ENCODE measurements around the gene DNAI4.

The DNAI4 gene

DNA sequence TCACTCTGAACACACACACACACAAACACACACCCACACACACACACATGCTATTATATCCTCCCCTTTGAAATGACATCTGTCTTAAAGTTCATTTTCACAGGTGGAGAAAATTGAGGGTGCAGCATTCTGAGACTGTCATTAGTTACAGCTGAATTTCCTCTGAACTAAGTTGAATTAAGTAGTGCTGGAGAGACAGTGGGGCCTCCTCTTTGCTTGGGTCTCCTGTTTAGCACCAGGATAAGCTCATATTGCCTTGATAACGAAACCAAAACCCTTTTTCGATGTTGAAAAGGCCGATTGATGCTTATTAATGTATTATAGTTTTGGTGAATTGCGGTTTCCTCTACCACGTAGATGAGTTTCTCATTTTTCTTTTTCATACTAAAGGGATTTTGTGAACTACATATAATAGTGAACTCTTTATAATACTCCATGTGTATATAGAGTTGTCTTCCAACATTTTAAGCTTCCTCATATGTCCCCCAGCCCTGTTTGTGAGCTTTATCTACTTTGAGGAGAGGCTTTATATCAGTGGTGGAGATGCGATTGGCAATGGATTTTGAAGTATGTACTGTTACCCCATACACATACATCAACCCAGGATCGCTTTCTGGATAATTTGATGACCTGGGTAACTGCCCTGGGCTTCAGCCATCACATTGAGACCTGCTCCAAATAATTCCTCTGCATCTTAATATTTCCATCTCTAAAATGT lies 155.0 kb downstream of the DNAI4 start:
- DNase-seq = no peak

DNA sequence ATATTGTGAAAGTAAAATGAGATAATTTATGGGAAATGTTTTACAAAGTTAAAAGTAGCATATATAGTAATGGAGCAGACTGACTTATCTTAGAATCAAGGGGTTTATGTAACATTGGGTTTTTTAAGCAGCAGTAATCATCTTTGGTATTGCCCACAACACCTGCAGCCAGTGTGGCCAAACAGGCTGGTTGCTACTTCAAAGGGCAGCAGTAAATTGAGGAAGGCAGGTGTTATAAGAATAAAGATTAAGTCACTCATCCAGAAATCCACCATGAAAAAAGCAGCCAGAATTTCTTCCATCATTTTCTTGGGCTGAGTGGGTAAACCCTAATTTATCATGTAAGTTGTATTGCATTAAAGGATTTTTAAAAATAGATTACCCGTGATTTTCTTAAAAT lies 155.7 kb downstream of the DNAI4 start:
- no peak for DNase-seq

DNA sequence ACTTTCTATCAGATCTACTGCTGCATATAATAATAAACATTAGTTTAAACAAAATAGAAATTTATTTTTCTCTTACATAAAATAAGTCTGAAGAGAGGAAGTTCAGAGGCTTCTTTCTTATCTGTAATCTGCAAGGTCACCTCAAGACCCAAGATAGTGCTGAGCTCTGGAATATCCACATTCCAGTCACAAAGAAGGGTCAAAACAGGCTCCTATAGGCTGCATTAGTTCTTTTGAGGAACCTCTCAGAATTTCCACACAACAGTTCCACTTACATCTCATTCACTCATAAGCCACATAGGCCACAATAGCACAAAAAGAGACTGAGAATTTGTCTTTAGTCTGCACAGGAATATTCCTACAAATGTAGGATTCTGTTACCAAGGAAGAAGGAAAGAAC lies 157.0 kb downstream of the DNAI4 start:
- no peak for DNase-seq

DNA sequence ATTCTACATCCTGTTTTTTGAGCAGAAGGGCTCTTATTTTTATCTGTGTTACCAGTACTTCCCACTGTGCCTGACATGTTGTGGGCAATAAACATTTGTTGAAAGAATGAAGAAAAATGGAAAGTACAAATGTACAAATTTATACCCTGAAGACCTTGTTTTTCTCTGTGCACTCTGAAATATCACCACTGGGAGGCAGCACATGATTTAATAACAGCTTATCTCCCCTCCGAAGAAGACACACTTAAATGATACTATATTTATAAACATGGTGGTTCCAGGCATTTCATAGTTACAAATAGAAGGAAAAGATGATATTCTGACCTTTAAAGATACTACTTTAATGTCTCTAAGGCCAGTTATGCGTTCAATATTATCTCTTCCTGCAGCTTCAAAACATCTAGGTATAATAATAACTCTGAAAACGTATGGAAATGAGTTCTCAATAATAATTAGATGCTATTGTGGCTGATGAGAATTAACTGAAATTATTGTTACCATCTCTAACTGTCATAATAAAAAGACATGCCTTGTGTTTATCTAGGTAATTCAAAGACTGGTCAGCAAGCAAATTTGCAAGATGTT lies 159.6 kb downstream of the DNAI4 start:
- DNase-seq = peak in 12 of 51 donors; percentile 1 to 40 (median 10)
